ENCODE data around the gene SSTR4. TPM values are rescaled to one million over a fixed set of nuclear protein-coding genes. Genes with fewer than 3 reads are reported as not detected.

SSTR4 gene
- total RNA-seq, 1 experiment from 2014 or later: not detected

DNA sequence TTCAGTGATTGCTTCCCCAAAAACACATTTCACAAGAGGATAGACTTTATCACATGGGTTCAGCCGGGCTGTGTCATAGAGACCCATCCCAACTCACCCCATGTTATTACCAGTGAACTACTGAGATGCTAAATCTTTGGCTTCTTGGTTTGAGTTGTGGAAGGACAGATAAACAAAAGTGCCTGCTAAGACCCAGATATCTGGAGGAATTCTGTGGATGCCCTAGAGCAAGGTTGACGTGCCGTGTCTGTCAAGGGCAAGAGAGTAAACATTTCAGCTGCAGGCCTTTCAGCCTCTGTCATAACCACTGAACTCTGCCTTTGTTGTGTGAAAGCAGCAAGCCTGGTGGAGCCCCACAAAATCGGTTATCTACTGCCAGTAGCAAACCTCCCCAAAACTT lies 25.5 kb downstream of the SSTR4 start:
- POLR2A ChIA-PET (ENCODE audit: unreplicated experiment): no interaction called here
- H3K4me1 ChIP-seq (replicated peaks; ENCODE audit: insufficient read depth): peaks cover 7% of the 10 kb centered on the region; the same call in 1 of the 2 replicates
- BruUV-seq (replicated peaks): no TSS peak

DNA sequence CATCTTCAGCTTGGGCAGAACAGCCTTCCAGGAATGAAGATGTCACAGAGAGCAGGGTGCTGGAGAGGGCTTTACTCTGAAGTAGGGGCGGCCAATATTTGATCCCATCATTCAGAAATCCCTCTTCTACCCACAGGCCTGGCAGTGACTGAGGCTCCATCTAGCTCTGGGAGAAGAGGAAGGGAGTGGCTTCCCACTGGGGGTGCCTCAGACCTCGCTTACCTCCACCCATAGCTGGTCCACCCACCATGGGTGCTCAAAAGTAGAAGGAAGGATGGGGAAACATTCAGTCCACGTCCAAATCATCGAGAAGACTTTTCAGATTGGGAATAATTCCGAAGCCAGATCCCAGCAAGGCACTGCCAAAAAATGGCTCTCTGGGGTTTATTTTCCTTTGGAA lies 26.1 kb downstream of the SSTR4 start:
- Histone ChIP-seq H3K9me2 (ENCODE audit: insufficient read depth) (peaks cover 4% of the 10 kb centered on the region; the same call in 1 of the 2 replicates), H3K4me2 (no peak overlapping the region), H3K79me2 (ENCODE audit: low read depth) (no peaks in the 10 kb centered on the region), H3F3A (ENCODE audit: insufficient read depth, low read depth) (no peaks in the 10 kb centered on the region), H4K20me1 (ENCODE audit: insufficient read depth) (no peaks in the 10 kb centered on the region), H3K9me3 (ENCODE audit: insufficient read depth, low read depth) (no peaks in the 10 kb centered on the region), H3K4me1 (replicated peaks; ENCODE audit: insufficient read depth) (peaks cover 7% of the 10 kb centered on the region; the same call in 1 of the 2 replicates), H3K4me3 (no peak overlapping the region), H3K27ac (no peak overlapping the region), H3K27me3 (ENCODE audit: insufficient read depth, low read depth) (no peaks in the 10 kb centered on the region), H3K36me3 (ENCODE audit: low read depth) (no peaks in the 10 kb centered on the region), H2AFZ (no peak overlapping the region)
- ChIA-PET POLR2A (ENCODE audit: unreplicated experiment) (no interaction called here), CTCF (no interaction called here)
- no peak for DNase-seq
- intact Hi-C loops (cut with micrococcal nuclease; ENCODE audit: unreplicated experiment): no loop called here
- TF ChIP-seq, protein P1, sequence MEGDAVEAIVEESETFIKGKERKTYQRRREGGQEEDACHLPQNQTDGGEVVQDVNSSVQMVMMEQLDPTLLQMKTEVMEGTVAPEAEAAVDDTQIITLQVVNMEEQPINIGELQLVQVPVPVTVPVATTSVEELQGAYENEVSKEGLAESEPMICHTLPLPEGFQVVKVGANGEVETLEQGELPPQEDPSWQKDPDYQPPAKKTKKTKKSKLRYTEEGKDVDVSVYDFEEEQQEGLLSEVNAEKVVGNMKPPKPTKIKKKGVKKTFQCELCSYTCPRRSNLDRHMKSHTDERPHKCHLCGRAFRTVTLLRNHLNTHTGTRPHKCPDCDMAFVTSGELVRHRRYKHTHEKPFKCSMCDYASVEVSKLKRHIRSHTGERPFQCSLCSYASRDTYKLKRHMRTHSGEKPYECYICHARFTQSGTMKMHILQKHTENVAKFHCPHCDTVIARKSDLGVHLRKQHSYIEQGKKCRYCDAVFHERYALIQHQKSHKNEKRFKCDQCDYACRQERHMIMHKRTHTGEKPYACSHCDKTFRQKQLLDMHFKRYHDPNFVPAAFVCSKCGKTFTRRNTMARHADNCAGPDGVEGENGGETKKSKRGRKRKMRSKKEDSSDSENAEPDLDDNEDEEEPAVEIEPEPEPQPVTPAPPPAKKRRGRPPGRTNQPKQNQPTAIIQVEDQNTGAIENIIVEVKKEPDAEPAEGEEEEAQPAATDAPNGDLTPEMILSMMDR (conservative IDR thresholded peaks at IDR 0.05): no peak
- TF ChIP-seq EZH2 (IDR thresholded peaks at IDR 0.05; ENCODE audit: low read depth): no peak
- no TSS peak for BruUV-seq (replicated peaks)

More for the DNA sequence above, 25.5 kb downstream of the SSTR4 start:
- CTCF ChIA-PET: no interaction called here
- Histone ChIP-seq H3K36me3 (ENCODE audit: low read depth) (no peaks in the 10 kb centered on the region), H3F3A (ENCODE audit: insufficient read depth, low read depth) (no peaks in the 10 kb centered on the region), H3K9me2 (ENCODE audit: insufficient read depth) (peaks cover 4% of the 10 kb centered on the region; the same call in 1 of the 2 replicates), H3K4me2 (no peak overlapping the region), H3K9me3 (ENCODE audit: insufficient read depth, low read depth) (no peaks in the 10 kb centered on the region), H2AFZ (no peak overlapping the region), H3K4me3 (no peak overlapping the region), H3K27ac (no peak overlapping the region), H4K20me1 (ENCODE audit: insufficient read depth) (no peaks in the 10 kb centered on the region), H3K79me2 (ENCODE audit: low read depth) (no peaks in the 10 kb centered on the region), H3K27me3 (ENCODE audit: insufficient read depth, low read depth) (no peaks in the 10 kb centered on the region)
- no peak for TF ChIP-seq EZH2 (IDR thresholded peaks at IDR 0.05; ENCODE audit: low read depth)
- TF ChIP-seq, protein P1 (conservative IDR thresholded peaks at IDR 0.05): no peak
- intact Hi-C loops (cut with micrococcal nuclease; ENCODE audit: unreplicated experiment): no loop called here
- no peak for DNase-seq

DNA sequence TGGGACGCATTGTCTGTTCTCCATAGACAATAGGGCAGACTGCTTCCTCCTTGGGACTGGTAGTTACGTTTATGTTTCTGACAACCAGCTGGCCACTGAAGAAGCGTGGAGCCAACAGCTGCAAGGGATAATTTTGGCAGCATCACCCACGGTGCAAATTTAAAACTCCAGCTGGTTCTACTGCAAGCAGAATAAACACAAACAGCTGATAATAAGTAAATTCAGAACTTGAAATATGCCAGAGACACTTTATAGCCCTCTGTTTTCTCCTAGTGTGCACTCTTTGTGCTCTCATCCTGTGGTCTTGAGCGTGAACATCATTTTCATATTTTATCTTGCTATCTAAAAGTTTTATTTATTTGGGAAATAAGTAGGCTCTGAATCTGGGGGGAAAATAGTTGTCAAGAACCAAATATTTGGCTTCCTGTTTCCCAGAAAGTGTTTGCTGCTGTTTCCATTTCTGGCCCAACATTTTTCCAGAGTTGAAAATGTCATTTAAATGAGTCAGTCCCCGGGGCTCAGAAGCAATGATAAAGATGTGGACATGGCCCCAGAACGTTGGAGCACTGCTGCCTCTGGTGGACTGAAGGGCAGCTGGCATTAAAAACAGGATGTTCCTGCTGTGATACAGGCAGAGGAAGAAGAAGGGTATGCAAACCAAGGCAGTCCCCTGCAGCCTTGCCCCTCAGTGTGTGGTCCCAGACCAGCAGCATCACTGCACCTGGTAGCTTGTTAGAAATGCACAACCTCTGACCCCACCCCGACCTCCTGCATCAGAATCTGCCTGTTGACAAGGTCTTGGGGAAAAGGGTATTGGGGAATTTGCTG lies 26.8 kb downstream of the SSTR4 start:
- H3K4me1 ChIP-seq (replicated peaks; ENCODE audit: insufficient read depth): peaks cover 7% of the 10 kb centered on the region; the same call in 1 of the 2 replicates
- no peaks in the 10 kb centered on the region for H3F3A ChIP-seq (ENCODE audit: insufficient read depth, low read depth)
- H3K4me3 ChIP-seq: no peak overlapping the region
- no peaks in the 10 kb centered on the region for H3K79me2 ChIP-seq (ENCODE audit: low read depth)
- no peak for TF ChIP-seq EZH2 (IDR thresholded peaks at IDR 0.05; ENCODE audit: low read depth)
- TF ChIP-seq, protein P1 (conservative IDR thresholded peaks at IDR 0.05): peak; percentile 54
- no peaks in the 10 kb centered on the region for H3K9me3 ChIP-seq (ENCODE audit: insufficient read depth, low read depth)
- no TSS peak for BruUV-seq (replicated peaks)
- H4K20me1 ChIP-seq (ENCODE audit: insufficient read depth): no peaks in the 10 kb centered on the region
- CTCF ChIA-PET: no interaction called here
- no peak overlapping the region for H2AFZ ChIP-seq
- peaks cover 4% of the 10 kb centered on the region; the same call in 1 of the 2 replicates for H3K9me2 ChIP-seq (ENCODE audit: insufficient read depth)
- intact Hi-C loops (cut with micrococcal nuclease; ENCODE audit: unreplicated experiment): no loop called here
- H3K4me2 ChIP-seq: no peak overlapping the region
- POLR2A ChIA-PET (ENCODE audit: unreplicated experiment): no interaction called here
- DNase-seq: peak; percentile 24 to 52
- no peaks in the 10 kb centered on the region for H3K36me3 ChIP-seq (ENCODE audit: low read depth)
- no peaks in the 10 kb centered on the region for H3K27me3 ChIP-seq (ENCODE audit: insufficient read depth, low read depth)
- H3K27ac ChIP-seq: no peak overlapping the region

Data from PC-9 (cell line).